HG03108 (cell line): Measurements from ENCODE around the gene NIT2.
A peak's percentile ranks its signal among the peaks of the same experiment; 100 is the strongest.
"Not testable (repeated sequence)": the region's sequence is repeated elsewhere in the genome, so short reads cannot be mapped to it uniquely, and the experiment has no call there.

Experiments
- ATAC-seq: cut with Tn5 transposase; IDR thresholded peaks from one replicate; pipeline ENCODE4 v1.9.1; 2021; ENCODE audit warnings: moderate library complexity; ENCODE audit not compliant: unreplicated experiment

NIT2 gene, protein sequence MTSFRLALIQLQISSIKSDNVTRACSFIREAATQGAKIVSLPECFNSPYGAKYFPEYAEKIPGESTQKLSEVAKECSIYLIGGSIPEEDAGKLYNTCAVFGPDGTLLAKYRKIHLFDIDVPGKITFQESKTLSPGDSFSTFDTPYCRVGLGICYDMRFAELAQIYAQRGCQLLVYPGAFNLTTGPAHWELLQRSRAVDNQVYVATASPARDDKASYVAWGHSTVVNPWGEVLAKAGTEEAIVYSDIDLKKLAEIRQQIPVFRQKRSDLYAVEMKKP

DNA sequence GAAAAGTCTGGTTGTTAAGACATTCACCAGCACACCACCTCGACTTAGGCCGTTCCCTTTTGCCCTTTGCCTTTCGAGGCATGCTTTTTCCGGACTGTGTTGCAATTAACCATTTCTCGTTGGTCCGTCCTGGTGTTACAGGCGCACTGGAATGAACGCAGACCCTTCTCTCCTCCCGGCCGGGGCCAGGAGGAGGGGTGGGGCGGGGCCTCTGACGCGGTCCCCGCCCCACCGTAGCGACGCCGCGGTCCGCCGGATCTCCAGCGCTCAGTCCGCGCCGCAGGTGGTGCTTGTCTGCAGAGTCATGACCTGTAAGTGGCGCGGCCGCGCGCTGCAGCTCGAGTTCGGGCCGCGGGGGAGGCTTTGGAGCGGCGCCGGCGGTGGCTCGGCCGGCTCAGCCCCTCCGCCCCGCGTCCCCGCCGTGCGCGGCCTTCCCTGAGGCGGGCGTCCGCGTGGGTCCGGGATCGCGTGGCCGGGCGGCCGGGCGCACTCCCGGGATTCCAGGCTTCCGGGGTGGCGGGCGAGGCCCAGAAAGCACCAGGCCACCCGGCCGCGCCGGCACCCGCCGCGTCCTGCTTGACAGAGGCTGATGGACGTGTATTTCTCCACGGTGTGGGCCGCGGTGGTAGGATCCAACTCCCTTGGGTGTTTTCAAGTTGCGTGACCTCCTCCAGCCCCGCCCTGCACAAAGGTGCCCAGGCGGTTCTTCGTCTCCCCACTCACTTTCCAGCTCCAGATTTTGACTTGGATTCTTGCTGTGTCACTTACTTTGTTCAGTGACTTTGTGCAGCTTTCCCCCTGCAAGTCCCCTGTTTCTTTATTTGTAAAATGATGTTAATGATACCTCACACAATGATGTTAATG lies at the start of gene NIT2:
Gene NIT2, plus strand, starts transcription at position 270 of the 864 bp plus-strand sequence. Its CDS starts 35 bp downstream, at position 305.
- ATAC-seq: peak; percentile 97

DNA sequence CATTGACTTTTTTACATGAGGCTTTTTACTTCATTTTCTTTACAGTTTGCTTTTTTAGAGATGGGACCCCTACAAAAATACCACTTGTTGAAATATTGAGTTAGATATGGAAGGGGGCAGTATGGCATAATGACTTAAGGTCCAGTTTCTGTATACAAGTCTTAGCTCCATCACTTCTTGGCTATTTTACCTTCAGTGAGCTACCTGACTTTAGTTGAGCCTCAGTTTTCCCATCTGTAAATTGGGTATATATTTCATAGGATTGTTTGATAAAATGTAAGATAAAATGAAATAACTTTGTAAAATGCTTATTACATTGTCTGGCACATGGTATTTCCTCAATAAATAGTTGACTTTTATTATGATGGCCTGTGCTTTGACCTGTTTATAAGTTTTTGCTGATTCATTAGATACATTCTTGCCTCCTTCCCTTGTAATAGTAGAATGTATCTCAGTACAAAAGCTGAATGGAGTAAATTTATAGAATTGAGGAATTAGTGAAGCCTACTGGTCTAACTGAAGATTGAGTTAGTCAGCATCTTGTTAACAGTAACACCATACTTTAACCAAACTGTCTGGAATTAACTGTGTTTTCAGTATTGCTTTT lies 46.2 kb upstream of the NIT2 start:
- no peak for ATAC-seq

DNA sequence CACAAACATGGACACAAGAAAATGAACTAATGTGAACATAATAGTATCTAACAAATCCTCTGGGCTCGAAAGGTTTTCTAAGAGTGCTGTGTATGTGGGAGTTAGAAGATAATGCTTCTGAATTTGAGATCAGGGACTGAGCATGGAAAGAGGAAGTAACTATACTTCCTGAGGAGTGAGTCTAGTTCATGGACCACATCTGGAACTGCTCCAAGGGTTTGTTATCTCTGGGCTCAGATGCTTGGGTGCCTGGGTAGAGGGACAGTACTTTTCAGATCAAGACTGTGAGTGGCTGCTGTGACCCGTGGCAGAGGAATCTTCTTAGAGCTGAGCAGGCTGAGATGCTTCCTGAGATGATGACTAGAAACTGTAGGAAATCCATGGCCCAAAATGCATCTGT lies 45.2 kb upstream of the NIT2 start:
- ATAC-seq: no peak

DNA sequence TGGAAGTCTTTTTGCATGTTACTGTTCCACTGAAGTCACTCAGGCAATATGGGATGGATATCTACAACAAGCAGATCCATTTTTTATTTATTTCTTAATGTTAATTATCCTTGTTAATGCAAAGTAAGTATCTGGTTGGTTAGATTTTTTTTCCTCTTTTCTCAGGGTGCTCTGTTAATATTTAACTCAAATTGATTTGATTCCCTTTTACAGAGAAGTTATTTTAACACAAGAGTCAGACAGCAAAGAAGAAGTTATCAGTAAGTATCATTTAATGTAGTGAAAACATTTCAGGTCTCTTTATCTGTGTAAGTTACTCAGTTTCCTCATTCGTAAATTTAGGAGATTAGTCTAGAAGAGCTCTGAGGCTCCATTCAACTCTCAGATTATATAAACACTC lies 39.5 kb upstream of the NIT2 start:
- ATAC-seq: no peak

DNA sequence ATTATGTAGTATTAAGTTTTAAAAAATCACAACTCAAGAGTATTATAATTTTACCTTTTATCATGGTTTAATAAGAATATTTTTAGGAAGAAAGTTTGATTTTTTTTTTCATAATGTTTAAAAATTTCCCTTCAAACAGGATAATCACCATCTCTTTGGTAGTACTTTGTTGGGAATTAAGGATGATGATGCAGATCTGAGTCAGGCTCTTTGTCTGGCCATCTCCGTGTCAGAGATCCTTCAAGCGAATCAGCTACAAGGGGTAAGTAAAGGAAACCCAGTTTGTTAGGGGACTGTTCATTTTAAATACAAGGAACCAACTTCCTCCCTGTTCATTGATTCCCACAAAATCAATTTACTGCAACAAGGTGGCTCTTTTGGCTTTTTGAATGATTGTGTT lies 36.8 kb upstream of the NIT2 start:
- ATAC-seq: no peak

DNA sequence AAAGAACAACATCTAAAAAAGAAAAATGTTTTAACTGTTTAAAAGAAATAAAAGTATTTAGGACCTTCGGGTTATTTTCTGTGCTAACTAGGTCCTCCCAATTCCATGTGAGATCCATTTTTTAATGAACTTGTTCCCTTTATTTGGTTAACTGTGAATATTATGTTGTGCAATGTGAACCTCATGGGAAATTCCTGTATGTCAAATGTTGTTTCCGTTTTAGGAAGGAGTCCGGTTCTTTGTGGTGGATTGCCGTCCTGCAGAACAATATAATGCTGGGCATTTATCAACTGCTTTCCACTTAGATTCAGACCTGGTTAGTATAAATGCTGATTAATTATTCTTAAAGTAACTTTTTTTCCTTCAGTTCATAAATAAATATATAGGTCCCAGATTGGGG lies 35.5 kb upstream of the NIT2 start:
- ATAC-seq: no peak

DNA sequence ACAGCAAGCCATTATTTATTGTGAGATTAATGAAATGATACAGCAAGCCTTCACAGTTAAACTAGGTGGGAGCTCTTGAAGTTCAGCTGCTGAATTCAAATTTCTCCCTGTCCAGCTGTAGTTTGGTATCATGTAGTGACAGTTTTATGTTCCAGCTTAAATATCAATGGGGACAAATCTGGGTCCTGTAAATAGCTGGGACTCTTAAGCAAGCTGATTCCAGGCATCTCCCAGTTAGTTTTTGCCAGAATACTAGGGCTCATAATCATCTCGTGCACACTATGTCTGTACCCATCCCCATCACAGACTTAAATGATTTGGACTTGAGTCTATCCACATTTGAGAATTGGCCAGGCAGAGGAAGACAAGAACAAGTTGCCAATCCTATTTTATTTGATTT lies 27.9 kb upstream of the NIT2 start:
- ATAC-seq: no peak

DNA sequence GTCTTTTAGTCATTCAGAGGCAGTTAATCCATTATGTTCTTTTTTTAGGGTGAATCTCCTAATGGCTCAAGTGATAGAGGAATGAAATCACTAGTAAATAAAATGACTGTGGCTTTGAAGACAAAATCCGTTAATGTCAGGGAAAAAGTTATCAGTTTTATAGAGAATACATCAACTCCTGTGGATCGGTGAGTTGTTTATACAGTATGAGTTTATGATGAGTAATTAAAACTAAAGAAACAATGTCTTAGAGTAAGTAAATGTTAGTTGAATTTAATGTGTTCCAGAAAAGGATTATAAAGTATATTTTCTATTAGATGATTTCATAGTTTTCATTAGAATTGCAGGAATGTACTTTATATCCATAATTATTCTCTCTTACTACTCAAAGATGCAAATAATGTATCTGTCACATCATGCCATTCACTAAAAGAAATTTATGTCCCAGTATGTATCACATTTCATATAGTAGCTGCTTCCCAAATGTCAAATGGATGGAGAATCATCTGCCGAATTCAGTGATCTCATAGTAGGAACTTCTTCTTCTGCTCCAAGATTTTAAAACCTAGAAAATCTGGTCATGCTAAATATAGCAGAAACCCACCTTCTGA lies 24.1 kb upstream of the NIT2 start:
- ATAC-seq: no peak

DNA sequence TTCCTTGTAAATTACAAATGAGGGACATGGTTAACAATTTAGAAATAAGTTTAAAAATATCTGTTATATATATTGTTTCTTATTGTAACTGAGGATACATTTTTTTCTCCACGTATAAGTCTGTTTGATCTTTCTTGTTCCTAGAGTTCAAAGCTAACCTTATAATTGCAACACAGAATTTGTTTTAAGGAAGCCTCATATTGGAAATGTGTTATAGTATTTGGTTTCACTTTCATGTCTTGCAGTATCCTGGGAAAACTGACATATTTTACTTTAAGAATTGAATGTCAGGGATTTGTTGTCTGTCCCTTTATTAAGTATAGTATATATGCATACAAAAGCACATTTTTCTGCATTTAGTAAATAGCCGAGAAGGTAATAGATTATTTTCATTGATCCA lies 23.5 kb upstream of the NIT2 start:
- no peak for ATAC-seq

DNA sequence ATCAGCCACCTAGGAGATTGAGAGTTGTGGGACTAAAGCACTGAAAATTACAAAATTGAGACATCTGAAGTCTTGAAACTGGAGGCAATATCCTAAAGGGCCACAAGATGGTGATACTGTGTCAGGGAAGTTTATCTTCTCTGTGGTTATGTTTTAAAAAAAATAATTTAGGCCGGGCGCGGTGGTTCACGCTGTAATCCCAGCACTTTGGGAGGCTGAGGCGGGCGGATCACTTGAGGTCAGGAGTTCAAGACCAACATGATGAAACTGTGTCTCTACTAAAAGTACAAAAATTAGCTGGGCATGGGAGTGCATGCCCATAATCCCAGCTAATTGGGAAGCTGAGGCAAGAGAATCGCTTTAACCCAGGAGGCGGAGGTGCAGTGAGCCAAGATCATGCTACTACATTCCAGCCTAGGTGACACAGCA lies 17.9 kb upstream of the NIT2 start:
- peak; percentile 65 for ATAC-seq

DNA sequence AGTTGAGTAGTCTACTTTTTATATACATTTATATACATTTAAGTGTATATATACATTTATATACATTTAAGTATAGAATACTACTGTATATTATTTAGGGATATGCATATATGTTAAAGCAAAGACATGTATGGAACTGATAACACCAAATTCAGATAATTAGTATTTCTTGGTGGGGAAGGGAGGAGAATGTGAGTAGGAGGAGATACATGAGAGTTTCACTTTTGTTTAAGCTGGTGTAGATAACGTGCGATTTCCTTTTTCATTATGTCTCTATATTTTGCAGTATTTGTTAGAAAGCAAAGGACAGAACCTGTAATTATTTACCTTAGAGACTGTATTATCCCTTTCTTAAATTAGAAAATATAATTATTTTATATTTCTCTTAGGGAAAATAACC lies 16.6 kb upstream of the NIT2 start:
- peak; percentile 48 for ATAC-seq

DNA sequence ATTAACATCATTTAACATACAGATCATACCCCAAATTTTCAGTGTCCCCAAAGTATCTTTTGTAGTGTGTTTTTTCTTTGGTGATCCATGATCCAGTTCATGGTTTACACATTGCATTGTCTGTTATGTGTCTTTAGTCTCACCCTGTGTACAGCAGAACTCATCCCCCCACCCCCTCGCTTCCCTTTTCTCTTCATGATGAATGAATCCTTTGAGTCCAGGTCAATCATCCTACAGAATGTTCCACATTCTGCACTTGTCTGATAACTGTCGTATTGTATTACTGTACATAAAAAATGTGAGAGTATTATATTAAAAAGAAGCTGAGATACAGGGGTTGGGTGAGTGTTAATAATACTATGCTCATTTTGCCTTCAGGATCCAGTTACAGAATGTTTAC lies 14.6 kb upstream of the NIT2 start:
- ATAC-seq: no peak

DNA sequence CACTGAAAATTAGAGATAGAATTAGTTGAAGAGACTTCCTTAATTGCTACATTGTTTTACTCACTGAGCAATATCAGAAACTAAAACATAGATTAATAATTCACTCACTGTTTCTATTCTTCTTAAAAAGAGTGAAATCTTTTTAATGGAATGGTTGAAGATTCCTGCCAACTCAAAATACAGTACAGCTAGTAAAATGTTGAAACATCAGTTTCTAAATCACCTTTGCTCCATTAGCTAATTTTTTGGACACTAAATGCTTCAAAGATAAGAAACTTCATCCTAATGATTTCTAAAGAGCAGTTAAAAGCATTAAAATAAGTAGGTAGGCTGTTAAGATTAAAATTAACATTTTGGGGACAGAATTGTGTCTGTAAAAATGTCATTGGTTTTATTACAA lies 10.5 kb upstream of the NIT2 start:
- no peak for ATAC-seq

DNA sequence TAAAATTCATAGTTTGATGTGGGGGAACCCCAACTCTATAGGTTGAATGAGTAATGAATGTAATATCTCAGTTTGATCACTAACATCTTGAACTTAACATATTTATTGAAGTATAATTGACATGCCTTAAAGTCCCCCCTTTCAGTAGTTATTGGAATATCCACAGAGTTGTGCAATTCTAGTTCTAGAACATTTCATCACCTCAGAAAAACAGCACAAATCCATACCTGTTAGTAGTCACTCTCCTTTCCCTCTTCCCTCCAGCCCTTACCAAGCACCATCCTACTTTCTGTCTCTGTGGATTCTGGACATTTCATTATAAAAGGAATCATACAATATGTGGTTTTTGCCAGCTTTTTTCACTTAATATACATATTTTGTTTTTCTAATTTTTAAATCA lies 8.7 kb upstream of the NIT2 start:
- no peak for ATAC-seq

DNA sequence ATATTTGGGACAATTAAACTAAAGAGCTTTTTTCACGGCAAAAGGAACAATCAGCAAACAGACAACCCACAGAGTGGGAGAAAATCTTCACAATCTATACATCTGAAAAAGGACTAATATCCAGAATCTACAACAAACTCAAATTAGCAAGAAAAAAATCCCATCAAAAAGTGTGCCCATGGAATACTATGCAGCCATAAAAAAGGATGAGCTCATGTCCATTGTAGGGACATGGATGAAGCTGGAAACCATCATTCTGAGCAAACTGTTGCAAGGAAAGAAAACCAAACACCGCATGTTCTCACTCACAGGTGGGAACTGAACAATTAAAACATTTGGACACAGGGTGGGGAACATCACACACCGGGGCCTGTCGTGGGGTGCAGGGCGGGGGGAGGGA lies 7.2 kb upstream of the NIT2 start:
- ATAC-seq: not testable (repeated sequence)

DNA sequence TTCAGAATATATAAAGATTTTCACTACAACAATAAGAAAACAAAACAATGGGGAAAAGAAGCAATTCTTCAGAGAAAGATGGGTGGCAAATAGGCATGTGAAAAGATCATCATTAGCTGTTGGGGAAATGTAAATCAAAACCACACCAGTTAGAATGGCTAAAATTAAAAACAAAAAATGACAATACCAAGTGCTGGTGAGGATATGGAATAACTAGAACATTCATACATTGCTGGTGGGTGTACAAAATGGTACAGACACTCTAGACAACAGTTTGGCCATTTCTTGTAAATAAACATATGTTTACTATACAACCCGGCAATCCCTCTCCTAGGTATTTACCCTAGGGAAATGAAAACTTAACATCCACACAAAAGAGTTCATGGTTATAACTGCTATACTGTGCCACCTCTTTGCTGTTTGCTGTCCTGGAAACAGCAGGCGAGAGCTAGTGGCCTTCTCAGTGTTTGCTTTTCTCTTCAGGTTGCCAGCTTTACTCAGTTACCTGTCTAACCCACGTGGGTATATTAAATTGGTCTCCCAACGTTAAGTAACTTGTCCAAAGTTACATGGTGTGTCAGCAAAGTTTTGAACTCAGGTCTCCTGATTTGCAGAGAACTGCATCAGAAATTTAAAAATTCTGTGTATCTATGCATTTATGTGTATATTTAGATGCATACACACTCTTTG lies 4.6 kb upstream of the NIT2 start:
- no peak for ATAC-seq

DNA sequence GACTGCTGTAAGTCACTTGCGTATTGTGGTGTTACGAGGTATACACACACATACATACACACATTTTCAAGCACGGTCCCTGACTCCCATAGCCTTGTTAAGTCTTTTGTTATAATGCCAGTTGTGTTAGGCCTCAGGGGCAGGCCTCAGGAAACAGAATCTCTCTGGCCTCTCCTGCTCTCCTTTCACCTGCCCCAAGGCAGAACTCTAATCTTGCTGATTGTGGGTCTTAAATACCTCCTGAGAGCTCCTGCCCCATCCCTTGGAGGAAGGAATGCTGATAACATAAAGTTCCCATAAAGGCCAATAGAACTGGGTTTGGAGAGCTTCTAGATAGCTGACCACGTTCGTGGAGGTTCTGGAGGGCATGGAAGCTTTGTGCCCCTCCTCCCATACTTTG lies 3.9 kb upstream of the NIT2 start:
- no peak for ATAC-seq

DNA sequence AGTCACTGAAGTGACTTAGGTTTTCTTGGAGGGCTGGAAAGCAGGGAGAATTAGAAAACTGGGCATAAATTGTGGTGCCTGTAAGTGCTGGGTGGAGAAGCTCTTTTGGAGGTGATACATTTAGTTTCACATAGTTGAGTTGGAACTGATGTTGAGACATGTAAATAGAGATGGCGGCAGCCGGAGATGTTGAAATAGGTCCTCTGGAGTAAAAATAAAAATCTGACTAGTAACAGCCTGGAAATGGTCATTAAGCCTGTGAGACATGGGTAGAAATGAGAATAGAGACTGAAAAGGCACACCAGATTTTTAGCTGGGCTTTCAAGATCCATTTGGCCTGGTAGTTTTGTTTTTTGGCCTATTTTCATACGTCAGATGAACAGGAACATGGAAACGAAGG lies 2.9 kb upstream of the NIT2 start:
- ATAC-seq: no peak

DNA sequence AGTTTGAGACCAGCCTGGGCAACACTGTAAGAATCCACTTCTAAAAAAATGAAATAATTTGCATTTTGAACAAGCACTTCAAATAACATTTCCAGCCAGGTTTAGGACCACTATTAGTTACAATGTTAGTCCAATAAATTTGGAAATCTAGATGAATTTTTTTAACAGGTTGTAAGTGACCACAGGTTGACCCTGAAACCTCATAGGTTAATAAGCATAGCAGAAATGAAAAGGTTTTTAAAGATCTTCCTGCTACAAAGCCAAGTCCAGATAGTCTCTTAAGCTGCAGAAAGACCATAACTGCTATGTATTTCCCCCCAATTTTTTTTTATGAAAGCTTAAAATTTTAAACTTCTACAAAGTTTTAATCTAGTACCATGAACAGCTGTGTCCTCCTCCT lies 1.5 kb upstream of the NIT2 start:
- ATAC-seq: no peak

DNA sequence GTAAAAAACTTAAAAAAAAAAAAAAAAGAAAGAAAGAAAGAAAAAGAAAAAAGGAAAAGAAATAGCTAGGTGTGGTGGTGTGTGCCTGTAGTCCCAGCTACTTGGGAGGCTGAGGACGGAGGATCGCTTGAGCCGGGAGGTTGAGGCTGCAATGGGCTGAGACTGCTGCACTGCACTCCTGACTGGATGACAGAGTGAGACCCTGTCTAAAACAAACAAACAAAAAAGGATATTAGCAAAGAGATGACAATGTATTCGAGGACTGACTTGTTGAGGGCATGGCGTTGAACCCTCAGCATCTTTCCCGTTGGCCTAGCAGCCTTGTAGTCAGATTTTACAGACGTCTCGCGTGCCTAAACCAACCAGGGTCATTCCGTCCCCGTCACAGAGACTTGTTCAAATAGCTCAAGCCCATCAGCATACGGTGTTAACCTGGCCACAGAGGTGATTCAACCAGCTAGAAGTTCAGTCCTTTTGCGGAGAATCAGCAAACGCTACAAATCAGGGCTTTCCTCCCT lies 528 bp upstream of the NIT2 start:
- ATAC-seq: peak; percentile 22

DNA sequence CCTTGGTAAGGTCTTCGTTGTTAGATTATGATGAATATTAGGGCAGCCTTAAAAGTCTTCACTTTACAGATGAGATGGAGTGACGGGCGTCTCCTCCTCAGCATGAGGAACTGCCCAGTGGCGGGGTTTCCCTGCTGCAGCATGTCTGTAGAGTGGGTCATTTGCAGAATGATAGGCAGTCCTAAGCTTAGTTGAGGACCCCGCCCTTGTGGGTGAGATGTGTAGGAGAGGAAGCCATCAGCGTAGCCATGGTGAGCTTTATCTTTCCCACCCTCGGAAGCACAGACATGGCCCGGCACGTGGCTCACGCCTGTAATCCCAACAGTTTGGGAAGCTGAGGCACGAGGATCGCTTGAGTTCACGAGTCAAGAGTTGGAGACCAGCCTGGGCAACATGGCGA lies 877 bp downstream of the NIT2 start:
- no peak for ATAC-seq
